HG03039 (cell line): Measurements from ENCODE around the gene GEMIN2.
"Not testable (repeated sequence)": the region's sequence is repeated elsewhere in the genome, so short reads cannot be mapped to it uniquely, and the experiment has no call there.

Source experiments
- ATAC-seq: cut with Tn5 transposase; IDR thresholded peaks from one replicate; pipeline ENCODE4 v1.9.1; 2021; ENCODE audit warnings: mild to moderate bottlenecking, moderate library complexity; ENCODE audit not compliant: unreplicated experiment

Gene GEMIN2, protein sequence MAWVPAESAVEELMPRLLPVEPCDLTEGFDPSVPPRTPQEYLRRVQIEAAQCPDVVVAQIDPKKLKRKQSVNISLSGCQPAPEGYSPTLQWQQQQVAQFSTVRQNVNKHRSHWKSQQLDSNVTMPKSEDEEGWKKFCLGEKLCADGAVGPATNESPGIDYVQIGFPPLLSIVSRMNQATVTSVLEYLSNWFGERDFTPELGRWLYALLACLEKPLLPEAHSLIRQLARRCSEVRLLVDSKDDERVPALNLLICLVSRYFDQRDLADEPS

GRCh38 chr14:39114073-39114838, at the start of gene GEMIN2:
Gene GEMIN2, plus strand, starts transcription at chr14:39114323. Its CDS starts 16 bp downstream, at chr14:39114339.
- ATAC-seq, result peak; percentile 88

DNA sequence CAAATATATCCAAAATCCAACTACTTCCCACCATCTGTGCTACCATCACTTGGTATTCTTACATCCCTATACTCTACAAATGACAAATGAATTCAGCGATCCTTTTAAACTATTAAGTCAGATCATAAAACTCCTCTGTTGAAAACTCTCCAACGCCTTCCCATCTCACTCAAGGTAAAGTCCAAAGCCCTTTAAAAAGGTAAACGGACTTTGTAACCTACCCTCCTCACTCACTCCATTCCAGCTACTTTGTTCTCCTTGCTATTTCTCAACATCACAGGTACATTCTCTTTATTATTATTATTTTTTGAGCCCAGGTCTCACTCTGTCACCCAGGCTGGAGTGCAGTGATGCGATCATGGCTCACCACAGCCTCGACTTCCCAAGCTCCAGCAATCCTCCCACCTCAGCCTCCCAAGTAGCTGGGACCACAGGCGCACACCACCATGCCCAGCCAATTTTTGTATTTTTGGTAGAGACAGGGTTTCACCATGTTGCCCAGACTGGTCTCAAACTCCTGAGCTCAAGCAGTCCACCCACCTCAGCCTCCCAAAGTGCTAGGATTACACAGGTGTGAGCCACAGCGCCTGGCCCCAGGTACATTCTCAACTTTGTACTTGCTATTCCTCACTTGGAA, 44.8 kb upstream of the GEMIN2 start:
- ATAC-seq, result not testable (repeated sequence)

DNA sequence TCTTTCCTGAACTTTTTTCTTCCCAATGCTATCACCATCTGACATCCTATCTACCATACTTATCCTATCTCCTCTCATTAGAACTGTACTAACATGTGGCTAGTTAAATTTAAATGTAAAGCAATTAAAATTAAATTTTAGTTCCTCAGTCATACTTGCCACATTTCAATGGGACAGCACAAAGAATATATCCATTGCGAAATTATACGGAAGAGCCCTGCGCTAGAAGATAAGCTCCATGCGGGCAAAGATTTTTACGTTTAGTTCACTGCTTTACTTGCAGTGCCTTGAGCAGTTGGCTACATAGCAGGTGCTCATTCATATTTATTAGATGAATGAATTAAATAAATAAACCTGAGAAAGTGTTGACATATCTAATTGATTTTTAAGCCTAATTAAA, 44.2 kb upstream of the GEMIN2 start:
- no peak for ATAC-seq

- no peak for ATAC-seq
Observed at GRCh38 chr14:39071096-39071495, 43.0 kb upstream of the GEMIN2 start.

DNA sequence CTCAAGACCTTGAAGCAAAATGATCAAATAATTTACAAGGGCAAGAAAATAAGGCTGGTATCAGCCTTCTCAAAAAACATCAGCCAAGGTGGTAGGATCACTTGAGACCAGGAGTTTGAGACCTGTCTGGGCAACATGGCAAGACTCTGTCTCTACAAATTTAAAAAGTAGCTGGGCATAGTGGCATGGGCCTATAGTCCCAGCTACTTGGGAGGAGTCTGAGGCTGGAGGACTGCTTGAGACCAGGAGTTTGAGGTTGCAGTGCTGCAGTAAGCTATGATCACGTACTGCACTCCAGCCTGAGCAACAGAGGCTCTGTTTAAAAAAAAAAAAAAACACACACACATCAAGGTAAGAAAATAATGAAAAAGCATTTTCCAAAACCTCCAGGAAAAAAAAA, 33.2 kb upstream of the GEMIN2 start:
- ATAC-seq, result no peak

GRCh38 chr14:39083127-39083526, 31.0 kb upstream of the GEMIN2 start:
- ATAC-seq, result no peak

- no peak for ATAC-seq
Observed at GRCh38 chr14:39085933-39086332, 28.2 kb upstream of the GEMIN2 start.

DNA sequence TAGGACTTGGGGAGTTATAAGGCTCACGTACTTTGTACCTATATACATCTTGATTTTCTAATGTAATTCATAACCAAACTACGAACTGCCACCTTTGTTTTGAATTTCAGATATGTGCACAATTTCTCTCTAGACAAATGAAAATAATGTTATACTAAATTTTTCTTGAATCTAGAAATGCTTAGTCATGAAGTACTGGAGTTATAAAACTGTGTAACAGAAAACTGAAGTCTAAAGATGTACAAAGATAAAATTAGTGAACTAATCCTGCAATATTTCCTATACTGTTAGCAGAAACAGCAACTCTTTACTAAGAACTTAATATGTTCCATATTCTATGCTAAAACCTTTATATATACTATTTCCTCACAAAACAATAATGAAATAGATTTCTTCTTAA, 26.6 kb upstream of the GEMIN2 start:
- no peak for ATAC-seq

DNA sequence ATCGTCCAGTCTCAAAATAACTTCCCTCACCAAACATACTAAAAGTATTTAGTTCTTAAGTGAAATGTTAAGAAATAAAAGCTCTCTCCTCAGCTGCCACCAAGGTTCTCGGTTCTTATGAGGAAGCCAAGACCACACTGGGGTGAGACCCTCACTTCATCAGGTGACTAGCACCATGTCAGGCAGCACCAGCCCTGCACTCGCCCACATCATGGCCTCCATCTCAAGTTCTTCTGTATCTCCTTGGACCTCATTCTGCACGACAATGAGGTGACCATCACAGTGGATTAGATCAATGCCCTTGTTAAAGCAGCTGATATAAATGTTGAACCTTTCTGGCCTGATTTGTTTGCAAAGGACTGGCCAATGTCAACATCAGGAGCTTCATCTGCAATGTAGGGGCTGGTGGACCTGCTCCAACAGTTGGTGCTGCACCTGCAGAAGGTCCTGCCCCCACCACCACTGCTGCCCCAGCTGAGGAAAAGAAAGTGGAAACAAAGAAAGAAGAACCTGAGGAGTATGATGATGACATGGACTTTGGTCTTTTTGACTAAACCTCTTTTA, 23.5 kb upstream of the GEMIN2 start:
- ATAC-seq, result no peak

DNA sequence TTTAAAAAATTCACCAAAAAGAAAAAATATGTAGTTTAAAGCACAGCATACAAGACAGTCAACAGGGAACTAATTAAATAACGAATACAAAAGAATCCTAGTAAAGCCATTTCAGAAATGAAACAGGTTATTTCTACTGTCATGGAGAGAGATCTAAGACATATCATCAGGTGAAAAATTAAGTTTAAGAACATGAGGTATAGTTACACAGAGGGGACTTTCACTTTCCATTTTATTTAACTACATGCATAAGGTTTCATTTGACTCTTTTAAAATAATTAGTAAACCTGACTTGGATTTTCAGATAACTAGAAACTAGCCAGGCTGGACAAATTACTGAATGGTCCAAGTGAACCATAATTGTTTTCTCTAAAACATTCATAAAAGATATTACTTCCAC, 22.4 kb upstream of the GEMIN2 start:
- no peak for ATAC-seq

DNA sequence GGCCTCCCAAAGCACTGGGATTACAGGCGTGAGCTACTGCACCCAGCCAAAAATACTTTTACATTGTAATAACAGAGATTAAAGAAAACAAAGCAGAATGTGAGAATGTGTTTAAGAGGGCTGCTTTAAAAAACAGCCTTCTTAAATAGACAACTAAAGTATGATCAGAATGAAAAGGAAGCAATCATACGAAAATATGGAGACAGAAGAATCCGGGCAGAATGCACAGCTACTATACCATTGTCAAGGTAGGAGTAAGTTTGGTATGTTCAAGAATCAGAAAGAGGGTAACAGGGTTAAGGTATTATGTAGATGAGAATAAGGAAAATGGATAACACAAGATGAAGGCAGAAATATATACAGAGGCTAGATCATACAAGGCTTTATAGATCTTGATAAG, 19.6 kb upstream of the GEMIN2 start:
- ATAC-seq, result no peak

DNA sequence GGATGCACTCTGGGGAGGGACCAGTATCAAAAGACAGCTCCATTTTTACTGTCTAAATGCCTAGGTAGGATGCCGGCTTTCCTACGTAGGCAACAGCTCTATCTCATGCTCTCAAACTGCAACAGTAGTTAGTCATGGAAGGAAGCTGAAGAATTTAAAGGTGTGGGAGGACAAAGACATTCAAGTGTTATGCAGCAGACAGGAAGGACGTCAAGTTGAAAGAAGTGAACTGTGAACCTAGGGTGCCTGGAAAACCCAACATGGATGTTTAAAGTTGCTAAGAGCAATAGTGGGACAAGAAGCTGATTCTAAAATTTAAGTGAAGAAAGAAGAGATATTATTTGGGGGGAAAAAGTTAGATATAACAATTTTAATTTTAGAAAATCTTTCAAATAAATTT, 17.0 kb upstream of the GEMIN2 start:
- no peak for ATAC-seq

DNA sequence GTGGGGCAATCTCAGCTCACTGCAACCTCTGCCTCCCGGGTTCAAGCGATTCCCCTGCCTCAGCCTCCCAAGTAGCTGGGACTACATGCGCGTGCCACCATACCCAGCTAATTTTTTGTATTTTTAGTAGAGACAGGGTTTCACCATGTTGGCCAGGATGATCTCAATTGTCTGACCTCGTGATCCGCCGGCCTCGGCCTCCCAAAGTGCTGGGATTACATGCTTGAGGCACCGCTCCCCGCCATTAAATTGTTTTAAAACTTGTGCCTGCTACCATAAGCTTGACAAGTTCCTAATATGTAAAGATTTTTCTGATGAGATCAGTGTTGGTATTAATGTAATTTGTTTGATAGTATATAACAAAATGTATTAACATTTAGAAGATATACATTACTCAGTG, 14.9 kb upstream of the GEMIN2 start:
- not testable (repeated sequence) for ATAC-seq

DNA sequence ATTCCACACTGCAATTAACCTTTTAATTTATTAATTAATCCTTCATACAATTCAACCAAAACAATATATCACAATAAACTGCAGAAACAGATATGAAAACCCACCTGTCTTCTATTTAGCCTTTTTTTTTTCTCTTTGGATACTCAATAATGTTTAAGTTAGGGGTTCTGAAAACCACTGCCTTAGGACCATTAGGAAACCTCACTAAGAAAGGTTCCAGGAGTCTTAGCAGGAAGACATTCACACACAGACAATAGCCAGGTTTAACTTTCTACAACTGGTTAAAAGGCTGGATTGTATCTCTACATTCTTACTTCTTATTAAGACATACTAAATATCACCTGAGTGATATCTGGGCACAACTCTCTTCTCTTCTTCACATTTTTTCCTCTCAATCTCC, 14.4 kb upstream of the GEMIN2 start:
- no peak for ATAC-seq

- ATAC-seq, result peak; percentile 10
Observed at GRCh38 chr14:39102265-39102968, 11.7 kb upstream of the GEMIN2 start.

GRCh38 chr14:39102969-39103957, 10.9 kb upstream of the GEMIN2 start, which contains the start of gene SEC23A:
Gene SEC23A, minus strand, starts transcription at chr14:39103235. Its CDS starts 7,117 bp downstream, at chr14:39096118.
- ATAC-seq, result peak; percentile 95

DNA sequence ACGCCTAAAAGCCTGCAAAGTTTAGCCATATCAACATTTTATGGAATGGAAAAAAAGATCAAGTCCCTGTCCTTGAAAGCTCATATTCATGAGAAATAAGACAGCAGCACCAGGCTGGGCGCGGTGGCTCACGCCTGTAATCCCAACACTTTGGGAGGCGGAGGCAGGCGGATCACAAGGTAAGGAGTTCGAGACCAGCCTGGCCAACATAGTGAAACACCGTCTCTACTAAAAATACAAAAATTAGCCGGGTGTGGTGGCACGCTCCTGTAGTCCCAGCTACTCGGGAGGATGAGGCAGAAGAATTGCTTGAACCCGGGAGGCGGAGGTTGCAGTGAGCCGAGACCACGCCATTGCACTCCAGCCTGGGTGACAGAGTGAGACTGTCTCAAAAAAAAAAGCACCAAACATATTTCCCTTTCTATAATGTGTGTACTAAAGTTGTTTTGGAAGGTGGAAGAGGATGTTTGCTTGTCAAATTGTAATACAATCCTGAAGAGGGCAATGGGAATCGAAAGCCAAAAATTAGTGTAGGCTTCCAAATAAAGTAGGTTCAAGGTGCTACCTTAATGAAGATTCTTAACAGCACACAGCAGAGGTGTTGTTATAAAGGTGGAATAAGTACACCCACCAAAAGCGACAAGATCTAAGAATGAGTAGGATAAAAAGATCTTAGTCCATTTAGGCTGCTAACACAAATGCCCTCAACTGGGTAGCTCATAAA, 9.9 kb upstream of the GEMIN2 start:
- ATAC-seq, result not testable (repeated sequence)

GRCh38 chr14:39107591-39107996, 6.5 kb upstream of the GEMIN2 start:
- ATAC-seq, result no peak

- no peak for ATAC-seq
Observed at GRCh38 chr14:39108791-39109190, 5.3 kb upstream of the GEMIN2 start.
